KBM-7 (cell line): ENCODE measurements around the gene HPSE2.
"Not testable (repeated sequence)": the region's sequence is repeated elsewhere in the genome, so short reads cannot be mapped to it uniquely, and the experiment has no call there.

Source experiments
- DNase-seq: peaks from one replicate; pipeline ENCODE4 v3.0.0-alpha.2; 2015
- in situ Hi-C: fragments of 300-500 bp; cut with MboI; formaldehyde crosslinking; loops from 2 replicates; pipeline ENCODE4 v1.14.3; 2020; ENCODE audit warnings: low sequenced_read_pairs, low pct_unique_long_range_greater_than_20kb, mixed read lengths

HPSE2 gene

GRCh38 chr10:99235658-99236626 lies at the start of gene HPSE2:
Gene HPSE2 (minus strand): TSS chr10:99235852.
- in situ Hi-C loops: no loop called here
- no peak for DNase-seq

DNA sequence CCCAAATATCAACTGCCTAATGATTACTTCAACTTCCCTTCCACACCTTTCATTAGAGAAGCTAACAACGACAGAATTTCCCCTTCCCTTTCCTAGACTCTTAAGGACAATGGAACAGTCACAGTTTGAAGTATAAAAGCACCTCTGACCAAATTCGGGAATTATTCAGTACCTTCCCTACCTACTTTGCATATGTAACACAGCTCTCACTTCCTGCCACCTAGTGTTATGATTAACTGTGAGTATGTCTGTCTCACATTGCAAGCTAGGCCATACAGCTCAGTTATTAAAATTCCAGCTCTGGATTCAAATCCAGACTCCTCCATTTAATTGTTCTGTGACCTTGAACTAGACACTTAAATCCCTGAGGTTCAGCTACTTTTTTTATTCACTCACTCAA lies 44.8 kb upstream of the HPSE2 start:
- in situ Hi-C loops: no loop called here
- no peak for DNase-seq

GRCh38 chr10:99279626-99280111 lies 44.0 kb upstream of the HPSE2 start:
- in situ Hi-C loops: no loop called here
- no peak for DNase-seq

DNA sequence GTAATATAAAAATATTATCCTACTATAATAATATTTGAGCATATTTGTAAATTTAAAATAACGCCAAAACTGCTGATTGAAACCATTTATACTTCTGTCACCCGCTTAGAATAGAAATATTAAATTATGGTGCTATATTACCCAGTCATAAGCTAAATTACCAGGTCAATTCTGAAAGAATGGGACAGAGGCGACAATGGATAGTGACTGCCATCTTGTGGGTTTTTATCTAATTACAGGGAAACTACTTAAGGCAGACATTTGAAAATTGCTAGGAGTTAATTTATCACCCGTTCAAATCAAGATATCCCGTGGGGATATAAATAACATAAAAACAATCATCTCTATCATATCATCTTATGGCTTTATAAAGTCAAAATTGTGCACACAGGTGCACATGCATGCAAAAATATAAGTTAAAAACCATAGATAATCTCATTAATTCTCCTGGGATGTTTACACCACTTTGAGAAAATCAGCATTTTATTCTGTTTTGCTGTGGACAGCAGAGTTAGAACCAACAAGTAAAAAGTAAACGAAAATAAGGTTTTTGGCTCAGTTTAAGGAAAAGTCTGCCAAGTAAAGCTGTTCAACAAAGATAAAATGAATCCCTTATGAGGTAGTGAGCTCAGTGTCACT lies 41.3 kb upstream of the HPSE2 start:
- DNase-seq: peak; percentile 53
- in situ Hi-C loops: no loop called here

DNA sequence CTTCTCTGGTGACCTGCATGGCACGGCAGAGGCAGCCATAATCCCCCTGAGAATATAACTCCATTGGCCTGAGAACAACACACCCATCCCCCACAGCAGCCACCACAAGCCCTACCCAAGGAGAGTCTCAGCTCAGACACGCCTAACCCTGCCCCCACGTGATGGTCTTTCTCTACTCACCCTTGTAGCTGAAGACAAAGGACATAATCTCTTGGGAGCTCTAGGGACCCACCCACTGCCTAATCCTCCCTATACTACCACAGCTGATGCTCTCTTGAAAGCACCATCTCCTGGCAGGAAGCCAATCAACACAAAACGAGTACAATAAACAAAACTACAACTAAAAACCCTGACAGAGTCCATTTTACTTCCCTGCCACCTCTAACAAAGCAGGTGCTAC lies 30.7 kb upstream of the HPSE2 start:
- in situ Hi-C loops: no loop called here
- no peak for DNase-seq

- in situ Hi-C loops: no loop called here
These were observed 13.2 kb upstream of the HPSE2 start for GRCh38 chr10:99248824-99249223.

GRCh38 chr10:99247893-99248292 lies 12.2 kb upstream of the HPSE2 start:
- in situ Hi-C loops, DNase-seq: not testable (repeated sequence)

More at GRCh38 chr10:99248824-99249223, 13.2 kb upstream of the HPSE2 start:
- no peak for DNase-seq

DNA sequence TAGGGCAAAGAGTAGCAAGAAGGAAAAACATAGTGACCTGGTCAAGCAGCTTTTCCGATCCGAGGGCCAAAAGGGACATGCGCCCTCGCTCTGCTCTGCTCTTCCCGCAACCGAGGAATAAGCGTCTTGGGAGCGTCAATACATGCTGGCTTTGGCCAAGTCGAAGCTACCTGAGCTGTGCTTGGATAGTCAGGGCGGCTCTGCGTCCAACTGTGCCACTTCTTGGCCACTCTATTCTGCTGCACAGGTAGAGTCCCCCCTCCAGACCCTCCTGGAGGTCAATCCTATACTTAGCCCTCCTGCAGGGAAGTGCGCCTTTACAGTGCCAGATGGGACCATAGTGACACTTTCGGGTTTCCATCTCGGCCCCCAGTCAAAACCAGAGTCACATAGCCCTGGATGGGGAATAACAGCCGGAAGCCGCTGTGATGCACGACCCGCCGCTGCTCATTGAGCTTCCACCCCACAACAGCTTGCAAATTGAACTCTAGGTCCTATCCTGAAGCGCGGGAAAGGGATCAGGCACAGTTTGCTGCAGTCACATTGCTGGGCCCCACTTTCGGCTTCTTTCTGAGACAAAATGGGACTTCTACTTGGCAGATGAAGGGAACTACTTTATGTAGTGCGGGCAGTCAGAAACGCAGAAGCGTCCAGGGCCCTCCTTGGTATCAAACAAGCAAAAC lies 1.1 kb upstream of the HPSE2 start:
- DNase-seq: no peak
- in situ Hi-C loops: no loop called here

DNA sequence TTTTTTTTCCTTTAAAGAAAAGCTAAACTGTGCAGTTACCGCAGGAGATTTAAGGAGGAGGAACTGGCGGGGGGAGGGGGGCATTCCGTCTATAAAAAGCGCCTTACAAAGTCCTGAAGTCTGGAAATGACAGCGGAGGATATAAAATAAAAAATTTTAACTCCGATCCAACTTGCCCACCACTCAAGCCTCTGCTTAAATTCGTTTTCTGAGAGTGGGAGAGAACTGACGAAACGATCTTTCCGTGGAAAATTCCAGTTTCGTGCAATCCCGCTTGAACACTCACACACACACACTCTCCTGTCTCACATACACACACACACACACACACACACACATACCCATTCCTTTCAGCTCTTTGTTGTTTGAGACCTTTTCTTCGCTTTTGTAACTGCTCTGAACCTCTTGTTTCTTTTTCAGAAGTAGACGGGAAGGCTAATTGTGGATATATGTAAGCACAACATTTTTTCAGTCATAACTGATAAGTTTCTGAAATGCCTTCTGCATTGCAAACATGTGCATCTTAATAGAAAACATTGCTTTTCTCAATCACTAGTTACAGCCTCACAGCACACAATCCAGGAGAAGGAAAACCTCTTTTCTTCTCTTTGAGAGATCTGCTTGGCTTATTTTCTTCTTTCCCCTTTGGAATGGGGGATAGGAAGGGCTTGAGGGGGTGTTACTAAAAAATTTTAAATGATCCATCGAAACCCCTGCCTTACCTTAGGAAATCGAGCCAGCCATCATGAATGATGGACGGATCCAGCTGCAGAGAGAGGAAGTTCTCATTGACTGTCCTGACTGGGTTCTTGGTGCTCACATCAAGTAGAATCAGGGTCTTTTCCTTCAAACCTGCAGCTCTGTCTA lies 628 bp downstream of the HPSE2 start:
- in situ Hi-C loops: no loop called here
- DNase-seq: no peak

GRCh38 chr10:99234041-99234790 lies 1.4 kb downstream of the HPSE2 start:
- DNase-seq: peak; percentile 4
- in situ Hi-C loops: no loop called here

GRCh38 chr10:99233689-99234037 lies 2.0 kb downstream of the HPSE2 start:
- DNase-seq: no peak

GRCh38 chr10:99233000-99233688 lies 2.5 kb downstream of the HPSE2 start:
- DNase-seq: no peak
- in situ Hi-C loops: no loop called here

More at GRCh38 chr10:99233689-99234037, 2.0 kb downstream of the HPSE2 start:
- in situ Hi-C loops: no loop called here

- no peak for DNase-seq
- in situ Hi-C loops: no loop called here
These were observed 3.2 kb downstream of the HPSE2 start for GRCh38 chr10:99232360-99232999.

GRCh38 chr10:99224766-99225165 lies 10.9 kb downstream of the HPSE2 start:
- no peak for DNase-seq
- in situ Hi-C loops: no loop called here

DNA sequence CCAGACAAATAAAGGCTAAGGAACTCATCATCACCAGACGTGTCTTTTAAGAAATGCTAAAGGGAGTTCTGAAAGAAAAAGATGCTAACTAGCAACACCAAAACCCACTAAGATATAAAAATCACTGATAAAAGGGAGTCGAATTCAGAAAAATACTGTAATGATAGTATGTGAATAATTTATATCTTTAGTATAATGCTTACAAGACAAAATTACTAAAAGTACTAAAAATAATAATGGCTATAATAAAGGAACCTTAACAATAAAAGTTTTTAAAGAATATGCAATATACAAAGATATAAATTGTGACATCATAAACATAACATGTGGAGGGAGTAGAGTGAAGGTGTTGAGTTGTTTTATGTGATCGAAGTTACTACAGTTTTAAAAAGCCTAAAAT lies 28.3 kb downstream of the HPSE2 start:
- no peak for DNase-seq
- in situ Hi-C loops: no loop called here

- no peak for DNase-seq
- in situ Hi-C loops: no loop called here
These were observed 32.3 kb downstream of the HPSE2 start for GRCh38 chr10:99203310-99203709.

GRCh38 chr10:99172950-99173349 lies 62.7 kb downstream of the HPSE2 start:
- in situ Hi-C loops: no loop called here
- no peak for DNase-seq
